OCI-LY1 (cell line): ENCODE measurements around the gene KRTAP4-1.

ENCODE experiments used
- H2AFZ ChIP-seq: fragments of 200-600 bp; sonication (generic), shearing (Covaris generic); 2 replicates; pipeline ENCODE4 v1.6.0; 2014; ENCODE audit warnings: antibody characterized with exemption, mild to moderate bottlenecking, low read length
- H3F3A ChIP-seq: fragments of 200-600 bp; sonication (generic), shearing (Covaris generic); 2 replicates; pipeline ENCODE4 v1.6.0; 2014; ENCODE audit warnings: mild to moderate bottlenecking, antibody characterized with exemption, low read length, moderate library complexity; ENCODE audit not compliant: insufficient read depth
- H3K27ac ChIP-seq: fragments of 200-600 bp; sonication (generic); 2 replicates; pipeline ENCODE4 v1.5.1; 2014; ENCODE audit warnings: low read length, mixed run types, mild to moderate bottlenecking, low read depth; ENCODE audit not compliant: poor library complexity, severe bottlenecking
- H3K27me3 ChIP-seq: fragments of 200-600 bp; sonication (generic); 2 replicates; pipeline ENCODE4 v1.6.0; 2014; ENCODE audit warnings: antibody characterized with exemption, mild to moderate bottlenecking, low read length, moderate library complexity; ENCODE audit not compliant: insufficient read depth
- H3K36me3 ChIP-seq: fragments of 200-600 bp; sonication (generic); 2 replicates; pipeline ENCODE4 v1.6.1; 2014; ENCODE audit warnings: mild to moderate bottlenecking, antibody characterized with exemption, low read length, moderate library complexity, mixed read lengths; ENCODE audit not compliant: insufficient read depth
- H3K4me1 ChIP-seq: fragments of 200-600 bp; sonication (generic); 2 replicates; pipeline ENCODE4 v1.5.1; 2014; ENCODE audit warnings: mild to moderate bottlenecking, low read length, moderate library complexity; ENCODE audit not compliant: insufficient read depth, severe bottlenecking
- H3K4me2 ChIP-seq: fragments of 200-600 bp; sonication (generic), shearing (Covaris generic); 2 replicates; pipeline ENCODE4 v1.6.1; 2014; ENCODE audit warnings: low read length
- H3K4me3 ChIP-seq: fragments of 200-600 bp; sonication (generic); 2 replicates; pipeline ENCODE4 v1.5.1; 2014; ENCODE audit warnings: low read length, low read depth, mild to moderate bottlenecking, mixed read lengths; ENCODE audit not compliant: poor library complexity, severe bottlenecking
- H3K79me2 ChIP-seq: fragments of 200-600 bp; shearing (Covaris generic); 2 replicates; pipeline ENCODE4 v1.6.1; 2016; ENCODE audit warnings: mixed run types, low read length, mixed read lengths; ENCODE audit not compliant: insufficient read depth
- H3K9ac ChIP-seq: fragments of 200-600 bp; sonication (generic), shearing (Covaris generic); 2 replicates; pipeline ENCODE4 v1.6.1; 2014; ENCODE audit warnings: mild to moderate bottlenecking, low read length, mixed read lengths
- H3K9me2 ChIP-seq: fragments of 200-600 bp; sonication (generic), shearing (Covaris generic); 2 replicates; pipeline ENCODE4 v1.6.1; 2014; ENCODE audit warnings: low read depth, mild to moderate bottlenecking, low read length, mixed read lengths
- H3K9me3 ChIP-seq: fragments of 200-600 bp; shearing (Covaris generic); 2 replicates; pipeline ENCODE4 v1.6.1; 2014; ENCODE audit warnings: low read length, mixed read lengths
- H4K20me1 ChIP-seq: fragments of 200-600 bp; sonication (generic), shearing (Covaris generic); 2 replicates; pipeline ENCODE4 v1.6.0; 2016; ENCODE audit warnings: mild to moderate bottlenecking, low read length; ENCODE audit not compliant: insufficient read depth
- EZH2 ChIP-seq: fragments of 200-600 bp; sonication (generic), shearing (Covaris generic); IDR thresholded peaks from 2 replicates; pipeline ENCODE4 v1.8.0; 2017; ENCODE audit warnings: borderline replicate concordance, mixed run types, mild to moderate bottlenecking, antibody characterized with exemption, low read length, moderate library complexity, mixed read lengths
- TF ChIP-seq, protein P1 (sequence below): fragments of 200-600 bp; sonication (generic), shearing (Covaris generic); IDR thresholded peaks from 2 replicates; pipeline ENCODE4 v1.5.1; 2017; ENCODE audit warnings: mild to moderate bottlenecking, antibody characterized with exemption, low read length, moderate library complexity, mixed read lengths

The KRTAP4-1 gene

DNA sequence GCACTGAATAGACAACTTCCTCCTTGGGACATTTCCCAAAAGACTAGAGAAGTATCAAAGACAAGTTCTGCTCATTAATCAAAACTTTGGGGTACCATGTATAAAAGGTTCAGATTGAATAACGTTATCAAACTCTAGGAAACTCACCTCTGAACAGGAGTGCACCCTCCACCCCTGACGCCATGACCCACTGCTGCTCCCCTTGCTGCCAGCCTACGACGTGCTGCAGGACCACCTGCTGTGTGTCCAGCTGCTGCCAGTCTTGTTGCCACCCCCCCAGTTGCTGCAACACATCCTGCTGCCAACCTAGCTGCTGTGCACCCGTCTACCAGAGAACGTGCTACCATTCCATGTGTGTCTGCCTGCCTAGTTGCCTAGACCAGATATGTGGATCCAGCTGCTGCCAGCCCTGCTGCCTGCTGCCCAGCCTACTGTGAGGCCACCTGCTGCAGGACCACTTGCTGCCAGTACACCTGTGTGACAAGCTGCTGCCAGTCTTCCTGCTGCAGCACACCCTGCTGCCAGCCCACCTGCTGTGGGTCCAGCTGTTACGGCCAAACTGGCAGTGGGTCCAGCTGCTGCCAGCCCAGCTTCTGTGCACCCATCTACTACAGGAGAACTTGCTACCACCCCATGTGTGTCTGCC lies 27.9 kb upstream of the KRTAP4-1 start:
- Histone ChIP-seq H3K4me1 (no peaks in the 10 kb centered on the region), H3K9me3 (no peaks in the 10 kb centered on the region), H3K27me3 (no peaks in the 10 kb centered on the region), H3K27ac (no peak overlapping the region), H3K79me2 (no peaks in the 10 kb centered on the region), H3K9ac (no peak overlapping the region), H4K20me1 (no peaks in the 10 kb centered on the region), H3K4me3 (no peak overlapping the region), H3K4me2 (no peak overlapping the region), H3F3A (no peaks in the 10 kb centered on the region), H3K9me2 (no peaks in the 10 kb centered on the region), H3K36me3 (no peaks in the 10 kb centered on the region), H2AFZ (no peak overlapping the region)
- TF ChIP-seq, protein P1, sequence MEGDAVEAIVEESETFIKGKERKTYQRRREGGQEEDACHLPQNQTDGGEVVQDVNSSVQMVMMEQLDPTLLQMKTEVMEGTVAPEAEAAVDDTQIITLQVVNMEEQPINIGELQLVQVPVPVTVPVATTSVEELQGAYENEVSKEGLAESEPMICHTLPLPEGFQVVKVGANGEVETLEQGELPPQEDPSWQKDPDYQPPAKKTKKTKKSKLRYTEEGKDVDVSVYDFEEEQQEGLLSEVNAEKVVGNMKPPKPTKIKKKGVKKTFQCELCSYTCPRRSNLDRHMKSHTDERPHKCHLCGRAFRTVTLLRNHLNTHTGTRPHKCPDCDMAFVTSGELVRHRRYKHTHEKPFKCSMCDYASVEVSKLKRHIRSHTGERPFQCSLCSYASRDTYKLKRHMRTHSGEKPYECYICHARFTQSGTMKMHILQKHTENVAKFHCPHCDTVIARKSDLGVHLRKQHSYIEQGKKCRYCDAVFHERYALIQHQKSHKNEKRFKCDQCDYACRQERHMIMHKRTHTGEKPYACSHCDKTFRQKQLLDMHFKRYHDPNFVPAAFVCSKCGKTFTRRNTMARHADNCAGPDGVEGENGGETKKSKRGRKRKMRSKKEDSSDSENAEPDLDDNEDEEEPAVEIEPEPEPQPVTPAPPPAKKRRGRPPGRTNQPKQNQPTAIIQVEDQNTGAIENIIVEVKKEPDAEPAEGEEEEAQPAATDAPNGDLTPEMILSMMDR, result no peak
- no peak for TF ChIP-seq EZH2

DNA sequence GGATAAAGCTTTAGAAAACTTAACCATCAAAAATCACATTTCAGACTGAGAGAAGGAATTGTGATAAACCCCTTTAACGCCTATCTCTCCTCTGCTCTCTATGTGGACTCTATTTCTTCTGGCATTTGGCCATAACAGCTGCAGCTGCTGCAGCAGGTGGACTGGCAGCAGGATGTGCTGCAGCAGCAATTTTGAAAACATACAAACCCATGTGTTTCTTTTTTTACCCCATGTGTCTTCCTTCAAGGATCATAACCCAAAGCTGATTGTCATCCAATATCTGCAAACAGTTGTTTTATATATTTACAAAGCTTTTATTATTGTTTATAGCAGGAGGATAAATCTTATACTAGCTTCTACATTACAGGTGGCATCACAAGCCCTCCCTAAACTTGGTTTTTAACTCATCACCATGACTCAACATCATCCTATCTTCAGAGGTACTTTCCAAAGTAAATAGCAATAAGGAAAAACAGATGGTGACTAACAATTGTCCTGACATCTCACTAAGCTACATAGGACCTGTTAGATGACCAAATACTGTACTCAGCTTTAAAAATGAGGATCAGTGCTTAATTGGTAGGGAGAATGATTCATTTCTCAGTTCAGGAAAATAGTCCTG lies 27.2 kb upstream of the KRTAP4-1 start:
- TF ChIP-seq, protein P1, result no peak
- TF ChIP-seq EZH2, result no peak
- H3K9me2 ChIP-seq, result no peaks in the 10 kb centered on the region
- no peaks in the 10 kb centered on the region for H3F3A ChIP-seq

DNA sequence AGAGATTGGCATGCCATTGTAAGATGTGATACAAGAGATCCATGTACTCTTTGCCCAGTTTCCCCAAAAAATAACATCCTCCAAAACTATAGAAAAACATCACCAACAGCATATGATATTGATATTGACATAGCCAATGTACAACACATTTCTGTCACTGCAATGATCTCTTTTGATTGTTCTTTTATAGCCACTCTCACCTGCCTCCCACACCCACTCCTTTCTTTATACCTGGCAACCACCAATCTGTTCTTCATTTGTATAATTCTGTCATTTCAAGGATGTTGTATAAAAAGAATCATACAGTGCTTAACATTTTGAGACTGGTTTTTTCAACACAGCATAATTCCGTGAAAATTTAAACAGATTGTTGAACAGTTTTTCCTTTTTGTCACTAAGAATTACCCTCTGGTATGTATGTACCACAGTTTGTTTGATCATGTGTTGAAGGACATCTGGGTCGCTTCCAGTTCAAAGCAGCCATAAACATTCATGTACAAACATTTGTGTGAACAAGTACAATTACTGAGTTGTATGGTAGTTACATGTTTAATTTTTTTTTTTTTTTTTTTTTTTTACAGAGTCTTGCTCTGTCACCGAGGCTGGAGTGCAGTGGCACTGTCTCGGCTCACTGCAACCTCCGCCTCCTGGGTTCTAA lies 14.8 kb upstream of the KRTAP4-1 start:
- Histone ChIP-seq H3K4me1 (no peaks in the 10 kb centered on the region), H3K27ac (no peak overlapping the region), H3K4me3 (no peak overlapping the region), H4K20me1 (no peaks in the 10 kb centered on the region), H3K9me3 (no peaks in the 10 kb centered on the region), H3K9ac (no peak overlapping the region), H3F3A (no peaks in the 10 kb centered on the region), H3K36me3 (no peaks in the 10 kb centered on the region), H3K27me3 (no peaks in the 10 kb centered on the region), H3K9me2 (no peaks in the 10 kb centered on the region), H2AFZ (no peak overlapping the region), H3K4me2 (no peak overlapping the region), H3K79me2 (no peaks in the 10 kb centered on the region)
- no peak for TF ChIP-seq EZH2

More for the DNA sequence above, 27.2 kb upstream of the KRTAP4-1 start:
- H2AFZ ChIP-seq, result no peak overlapping the region
- H3K4me3 ChIP-seq, result no peak overlapping the region
- H3K36me3 ChIP-seq, result no peaks in the 10 kb centered on the region
- no peaks in the 10 kb centered on the region for H4K20me1 ChIP-seq
- no peak overlapping the region for H3K4me2 ChIP-seq
- H3K27me3 ChIP-seq, result no peaks in the 10 kb centered on the region
- no peaks in the 10 kb centered on the region for H3K4me1 ChIP-seq
- H3K9ac ChIP-seq, result no peak overlapping the region
- no peak overlapping the region for H3K27ac ChIP-seq
- H3K9me3 ChIP-seq, result no peaks in the 10 kb centered on the region
- H3K79me2 ChIP-seq, result no peaks in the 10 kb centered on the region
